ENCODE measurements around the gene SLC6A17.

- TF ChIP-seq CTCF (IDR thresholded peaks at IDR 0.05): no peak
- no peak for TF ChIP-seq ZFX (IDR thresholded peaks at IDR 0.05; ENCODE audit: borderline replicate concordance)
Observed at GRCh38 chr1:110161165-110161564, 10.9 kb downstream of the SLC6A17 start.

Data from 22Rv1 (cell line).